ENCODE measurements around the gene PCCB. TPM values are rescaled to one million over a fixed set of nuclear protein-coding genes. Genes with fewer than 3 reads are reported as not detected.

The PCCB gene
- total RNA-seq = 59.8 and 68.4 TPM in 2 replicates

GRCh38 chr3:136250059-136250902 is at the start of gene PCCB:
Gene PCCB, plus strand, starts transcription at chr3:136250340. Its CDS starts 36 bp downstream, at chr3:136250376.

Other genes with a start within 250 kb of the PCCB start
- gene MSL2, start 54.0 kb upstream of the PCCB start, total RNA-seq = 10.4 and 12.9 TPM in 2 replicates

Data from epithelial cell of umbilical artery (primary cell).